HG03108 (cell line): ENCODE results near the gene KLF11.

ENCODE experiments used
- ATAC-seq: cut with Tn5 transposase; IDR thresholded peaks from one replicate; pipeline ENCODE4 v1.9.1; 2021; ENCODE audit warnings: moderate library complexity; ENCODE audit not compliant: unreplicated experiment

Gene KLF11

GRCh38 chr2:10061221-10061925, 18.0 kb downstream of the KLF11 start:
- no peak for ATAC-seq

- ATAC-seq, result no peak
Measured at GRCh38 chr2:10062931-10063365, 19.6 kb downstream of the KLF11 start.

- ATAC-seq, result no peak
Measured at GRCh38 chr2:10063566-10063965, 20.2 kb downstream of the KLF11 start.

- no peak for ATAC-seq
Measured at GRCh38 chr2:10064932-10065772, 21.8 kb downstream of the KLF11 start.

GRCh38 chr2:10065773-10066055, 22.4 kb downstream of the KLF11 start:
- no peak for ATAC-seq

GRCh38 chr2:10067330-10067729, 24.0 kb downstream of the KLF11 start:
- no peak for ATAC-seq

GRCh38 chr2:10067881-10068280, 24.5 kb downstream of the KLF11 start:
- no peak for ATAC-seq

GRCh38 chr2:10071176-10071575, 27.8 kb downstream of the KLF11 start:
- ATAC-seq, result no peak

- ATAC-seq, result no peak
Measured at GRCh38 chr2:10071595-10071994, 28.2 kb downstream of the KLF11 start.

GRCh38 chr2:10072656-10073480, 29.5 kb downstream of the KLF11 start:
- ATAC-seq, result peak; percentile 78

GRCh38 chr2:10073706-10074105, 30.4 kb downstream of the KLF11 start:
- no peak for ATAC-seq

- ATAC-seq, result no peak
Measured at GRCh38 chr2:10075101-10075500, 31.8 kb downstream of the KLF11 start.

GRCh38 chr2:10075571-10076209, 32.3 kb downstream of the KLF11 start:
- ATAC-seq, result no peak

GRCh38 chr2:10076511-10076910, 33.2 kb downstream of the KLF11 start:
- no peak for ATAC-seq

- no peak for ATAC-seq
Measured at GRCh38 chr2:10076988-10077527, 33.7 kb downstream of the KLF11 start.

GRCh38 chr2:10078001-10078400, 34.7 kb downstream of the KLF11 start:
- no peak for ATAC-seq

GRCh38 chr2:10078704-10079265, 35.4 kb downstream of the KLF11 start:
- no peak for ATAC-seq

GRCh38 chr2:10079266-10079869, 36.0 kb downstream of the KLF11 start:
- peak; percentile 9 for ATAC-seq

GRCh38 chr2:10079870-10080535, 36.7 kb downstream of the KLF11 start, which contains the start of gene CYS1:
TSS of gene CYS1 (minus strand) at chr2:10080411. CDS start at chr2:10080223, 188 bp downstream.
- peak; percentile 37 for ATAC-seq
